ENCODE data around the gene PTPRQ.

GRCh38 chr12:80662586-80662985 lies 218.6 kb downstream of the PTPRQ start:
- TF ChIP-seq CTCF (conservative IDR thresholded peaks at IDR 0.05) (no peak), EZH2 (IDR thresholded peaks at IDR 0.05; ENCODE audit: low read depth) (no peak)

Data from PC-9 (cell line).